ENCODE measurements around the gene IL11RA.

IL11RA gene

GRCh38 chr9:34655394-34655793 is 3.4 kb downstream of the IL11RA start:
- no peak for DNase-seq

GRCh38 chr9:34656992-34657391 is 5.0 kb downstream of the IL11RA start:
- DNase-seq, result no peak

- no peak for DNase-seq
Observed at GRCh38 chr9:34658461-34658860, 6.5 kb downstream of the IL11RA start.

- DNase-seq, result no peak
Observed at GRCh38 chr9:34659592-34660253, 7.7 kb downstream of the IL11RA start.

- no peak for DNase-seq
Observed at GRCh38 chr9:34662526-34663302, 10.7 kb downstream of the IL11RA start, which contains the start of gene CCL27. TSS of gene CCL27 (minus strand) at chr9:34662657. CDS start at chr9:34662633, 24 bp downstream.

- DNase-seq, result no peak
Observed at GRCh38 chr9:34663303-34663605, 11.3 kb downstream of the IL11RA start.

- peak; percentile 92 for DNase-seq
Observed at GRCh38 chr9:34664281-34665066, 12.5 kb downstream of the IL11RA start.

- no peak for DNase-seq
Observed at GRCh38 chr9:34665067-34665380, 13.0 kb downstream of the IL11RA start.

GRCh38 chr9:34665381-34666250 is 13.6 kb downstream of the IL11RA start:
- peak; percentile 97 for DNase-seq

- no peak for DNase-seq
Observed at GRCh38 chr9:34669809-34670562, 18.0 kb downstream of the IL11RA start.

- DNase-seq, result no peak
Observed at GRCh38 chr9:34671307-34671706, 19.3 kb downstream of the IL11RA start.

- no peak for DNase-seq
Observed at GRCh38 chr9:34674440-34674839, 22.5 kb downstream of the IL11RA start.

GRCh38 chr9:34675048-34675714 is 23.2 kb downstream of the IL11RA start:
- peak; percentile 93 for DNase-seq

- no peak for DNase-seq
Observed at GRCh38 chr9:34675869-34676268, 23.9 kb downstream of the IL11RA start.

GRCh38 chr9:34684145-34684544 is 32.2 kb downstream of the IL11RA start:
- DNase-seq, result no peak

- DNase-seq, result no peak
Observed at GRCh38 chr9:34684816-34685215, 32.8 kb downstream of the IL11RA start.

- no peak for DNase-seq
Observed at GRCh38 chr9:34685591-34685990, 33.6 kb downstream of the IL11RA start.

- no peak for DNase-seq
Observed at GRCh38 chr9:34686231-34686630, 34.2 kb downstream of the IL11RA start.

GRCh38 chr9:34686732-34687131 is 34.7 kb downstream of the IL11RA start:
- no peak for DNase-seq

- no peak for DNase-seq
Observed at GRCh38 chr9:34687276-34688030, 35.5 kb downstream of the IL11RA start.
